GM18519 (cell line): ENCODE results near the gene ANKRD65.
"Not testable (repeated sequence)": the region's sequence is repeated elsewhere in the genome, so short reads cannot be mapped to it uniquely, and the experiment has no call there.

Experiments
- ATAC-seq: cut with Tn5 transposase; IDR thresholded peaks from one replicate; pipeline ENCODE4 v1.9.1; 2021; ENCODE audit warnings: mild to moderate bottlenecking, moderate library complexity; ENCODE audit not compliant: unreplicated experiment, low FRiP score

The ANKRD65 gene

GRCh38 chr1:1421147-1421906, at the start of gene ANKRD65:
ANKRD65 (minus strand) TSS chr1:1421276; CDS start chr1:1421005, 271 bp downstream.
- no peak for ATAC-seq

- not testable (repeated sequence) for ATAC-seq
Observed at GRCh38 chr1:1468196-1468985, 47.3 kb upstream of the ANKRD65 start.

- no peak for ATAC-seq
Observed at GRCh38 chr1:1463312-1463711, 42.2 kb upstream of the ANKRD65 start.

GRCh38 chr1:1462318-1462966, 41.4 kb upstream of the ANKRD65 start:
- no peak for ATAC-seq

- ATAC-seq = no peak
Observed at GRCh38 chr1:1461721-1462317, 40.7 kb upstream of the ANKRD65 start.

GRCh38 chr1:1460540-1461130, 39.6 kb upstream of the ANKRD65 start:
- ATAC-seq = no peak

- ATAC-seq = not testable (repeated sequence)
Observed at GRCh38 chr1:1459711-1460110, 38.6 kb upstream of the ANKRD65 start.

- not testable (repeated sequence) for ATAC-seq
Observed at GRCh38 chr1:1459156-1459555, 38.1 kb upstream of the ANKRD65 start.

GRCh38 chr1:1456683-1457255, 35.7 kb upstream of the ANKRD65 start:
- not testable (repeated sequence) for ATAC-seq

- ATAC-seq = not testable (repeated sequence)
Observed at GRCh38 chr1:1455934-1456333, 34.9 kb upstream of the ANKRD65 start.

- no peak for ATAC-seq
Observed at GRCh38 chr1:1455366-1455884, 34.3 kb upstream of the ANKRD65 start.

- ATAC-seq = not testable (repeated sequence)
Observed at GRCh38 chr1:1454286-1455056, 33.4 kb upstream of the ANKRD65 start.

- ATAC-seq = no peak
Observed at GRCh38 chr1:1452882-1453281, 31.8 kb upstream of the ANKRD65 start.

GRCh38 chr1:1452365-1452739, 31.3 kb upstream of the ANKRD65 start:
- ATAC-seq = not testable (repeated sequence)

GRCh38 chr1:1451696-1452364, 30.8 kb upstream of the ANKRD65 start:
- ATAC-seq = no peak

- not testable (repeated sequence) for ATAC-seq
Observed at GRCh38 chr1:1450616-1451015, 29.5 kb upstream of the ANKRD65 start.

- no peak for ATAC-seq
Observed at GRCh38 chr1:1449099-1449739, 28.1 kb upstream of the ANKRD65 start, which contains the start of gene ATAD3C. ATAD3C (plus strand) TSS chr1:1449689; CDS start chr1:1450684, 995 bp downstream.

GRCh38 chr1:1446631-1447030, 25.6 kb upstream of the ANKRD65 start:
- not testable (repeated sequence) for ATAC-seq
